ENCODE data around the gene GCSAM.

Gene GCSAM

GRCh38 chr3:112136959-112137693 is 4.1 kb upstream of the GCSAM start:
- Histone ChIP-seq H3K36me3 (ENCODE audit: insufficient read depth, low read length) (no peaks in the 10 kb centered on the region), H2AFZ (ENCODE audit: low read depth, low read length) (peak overlapping the region; percentile 66), H3K4me1 (ENCODE audit: insufficient read depth, low read length) (peaks cover 8% of the 10 kb centered on the region), H3K9me3 (ENCODE audit: low read length) (no peaks in the 10 kb centered on the region), H3K4me3 (ENCODE audit: low read length) (no peak overlapping the region), H3K27me3 (ENCODE audit: insufficient read depth, low read length) (no peaks in the 10 kb centered on the region)

- Histone ChIP-seq H2AFZ (ENCODE audit: low read depth, low read length) (no peak overlapping the region), H3K36me3 (ENCODE audit: insufficient read depth, low read length) (no peaks in the 10 kb centered on the region), H3K9me3 (ENCODE audit: low read length) (no peaks in the 10 kb centered on the region), H3K27me3 (ENCODE audit: insufficient read depth, low read length) (no peaks in the 10 kb centered on the region), H3K4me3 (ENCODE audit: low read length) (no peak overlapping the region), H3K4me1 (ENCODE audit: insufficient read depth, low read length) (peaks cover 5% of the 10 kb centered on the region)
These were observed 3.0 kb upstream of the GCSAM start for GRCh38 chr3:112136046-112136445.

GRCh38 chr3:112134335-112135124 is 1.5 kb upstream of the GCSAM start:
- Histone ChIP-seq H3K4me1 (ENCODE audit: insufficient read depth, low read length) (peaks cover 7% of the 10 kb centered on the region), H3K36me3 (ENCODE audit: insufficient read depth, low read length) (no peaks in the 10 kb centered on the region), H2AFZ (ENCODE audit: low read depth, low read length) (no peak overlapping the region), H3K4me3 (ENCODE audit: low read length) (no peak overlapping the region), H3K27me3 (ENCODE audit: insufficient read depth, low read length) (no peaks in the 10 kb centered on the region), H3K9me3 (ENCODE audit: low read length) (no peaks in the 10 kb centered on the region)

GRCh38 chr3:112133626-112134334 is 732 bp upstream of the GCSAM start:
- Histone ChIP-seq H3K27me3 (ENCODE audit: insufficient read depth, low read length) (no peaks in the 10 kb centered on the region), H2AFZ (ENCODE audit: low read depth, low read length) (no peak overlapping the region), H3K4me3 (ENCODE audit: low read length) (no peak overlapping the region), H3K9me3 (ENCODE audit: low read length) (no peaks in the 10 kb centered on the region), H3K36me3 (ENCODE audit: insufficient read depth, low read length) (no peaks in the 10 kb centered on the region), H3K4me1 (ENCODE audit: insufficient read depth, low read length) (peaks cover 15% of the 10 kb centered on the region)

GRCh38 chr3:112132554-112132953 is 494 bp downstream of the GCSAM start:
- Histone ChIP-seq H3K4me3 (ENCODE audit: low read length) (no peak overlapping the region), H3K36me3 (ENCODE audit: insufficient read depth, low read length) (no peaks in the 10 kb centered on the region)

GRCh38 chr3:112132088-112132487 is 960 bp downstream of the GCSAM start:
- Histone ChIP-seq H3K36me3 (ENCODE audit: insufficient read depth, low read length) (no peaks in the 10 kb centered on the region), H3K4me3 (ENCODE audit: low read length) (no peak overlapping the region), H2AFZ (ENCODE audit: low read depth, low read length) (no peak overlapping the region), H3K4me1 (ENCODE audit: insufficient read depth, low read length) (peaks cover 15% of the 10 kb centered on the region), H3K27me3 (ENCODE audit: insufficient read depth, low read length) (no peaks in the 10 kb centered on the region), H3K9me3 (ENCODE audit: low read length) (no peaks in the 10 kb centered on the region)

More at GRCh38 chr3:112132554-112132953, 494 bp downstream of the GCSAM start:
- H3K4me1 ChIP-seq (ENCODE audit: insufficient read depth, low read length) = peaks cover 15% of the 10 kb centered on the region
- H3K27me3 ChIP-seq (ENCODE audit: insufficient read depth, low read length) = no peaks in the 10 kb centered on the region
- H2AFZ ChIP-seq (ENCODE audit: low read depth, low read length) = no peak overlapping the region
- H3K9me3 ChIP-seq (ENCODE audit: low read length) = no peaks in the 10 kb centered on the region

- Histone ChIP-seq H3K4me1 (ENCODE audit: insufficient read depth, low read length) (peaks cover 17% of the 10 kb centered on the region), H3K4me3 (ENCODE audit: low read length) (no peak overlapping the region), H3K27me3 (ENCODE audit: insufficient read depth, low read length) (no peaks in the 10 kb centered on the region), H2AFZ (ENCODE audit: low read depth, low read length) (no peak overlapping the region), H3K36me3 (ENCODE audit: insufficient read depth, low read length) (no peaks in the 10 kb centered on the region), H3K9me3 (ENCODE audit: low read length) (no peaks in the 10 kb centered on the region)
These were observed 1.9 kb downstream of the GCSAM start for GRCh38 chr3:112131111-112131510.

- H3K27me3 ChIP-seq (ENCODE audit: insufficient read depth, low read length) = no peaks in the 10 kb centered on the region
- no peaks in the 10 kb centered on the region for H3K9me3 ChIP-seq (ENCODE audit: low read length)
- no peak overlapping the region for H2AFZ ChIP-seq (ENCODE audit: low read depth, low read length)
- H3K36me3 ChIP-seq (ENCODE audit: insufficient read depth, low read length) = no peaks in the 10 kb centered on the region
- H3K4me3 ChIP-seq (ENCODE audit: low read length) = no peak overlapping the region
- H3K4me1 ChIP-seq (ENCODE audit: insufficient read depth, low read length) = peaks cover 17% of the 10 kb centered on the region
These were observed 2.4 kb downstream of the GCSAM start for GRCh38 chr3:112130638-112130993.

GRCh38 chr3:112129925-112130637 is 3.0 kb downstream of the GCSAM start:
- Histone ChIP-seq H2AFZ (ENCODE audit: low read depth, low read length) (no peak overlapping the region), H3K4me3 (ENCODE audit: low read length) (no peak overlapping the region), H3K9me3 (ENCODE audit: low read length) (no peaks in the 10 kb centered on the region), H3K27me3 (ENCODE audit: insufficient read depth, low read length) (no peaks in the 10 kb centered on the region), H3K36me3 (ENCODE audit: insufficient read depth, low read length) (no peaks in the 10 kb centered on the region), H3K4me1 (ENCODE audit: insufficient read depth, low read length) (peaks cover 17% of the 10 kb centered on the region)

- Histone ChIP-seq H2AFZ (ENCODE audit: low read depth, low read length) (no peak overlapping the region), H3K4me1 (ENCODE audit: insufficient read depth, low read length) (peaks cover 17% of the 10 kb centered on the region), H3K27me3 (ENCODE audit: insufficient read depth, low read length) (no peaks in the 10 kb centered on the region), H3K4me3 (ENCODE audit: low read length) (no peak overlapping the region), H3K36me3 (ENCODE audit: insufficient read depth, low read length) (no peaks in the 10 kb centered on the region), H3K9me3 (ENCODE audit: low read length) (no peaks in the 10 kb centered on the region)
These were observed 4.0 kb downstream of the GCSAM start for GRCh38 chr3:112128843-112129727.

- Histone ChIP-seq H3K4me3 (ENCODE audit: low read length) (no peak overlapping the region), H3K9me3 (ENCODE audit: low read length) (no peaks in the 10 kb centered on the region), H3K4me1 (ENCODE audit: insufficient read depth, low read length) (peaks cover 17% of the 10 kb centered on the region), H3K27me3 (ENCODE audit: insufficient read depth, low read length) (no peaks in the 10 kb centered on the region), H3K36me3 (ENCODE audit: insufficient read depth, low read length) (no peaks in the 10 kb centered on the region), H2AFZ (ENCODE audit: low read depth, low read length) (peak overlapping the region; percentile 9)
These were observed 5.2 kb downstream of the GCSAM start for GRCh38 chr3:112127522-112128494.
